ENCODE data around the gene BMI1. TPM values are rescaled to one million over a fixed set of nuclear protein-coding genes. Genes with fewer than 3 reads are reported as not detected.
A peak's percentile ranks its signal among the peaks of the same experiment; 100 is the strongest.

BMI1 gene
- total and polyA plus RNA-seq, 2 donors (not counting 1 experiment from before 2014, with no cell fraction given): 30.6 to 41.6 TPM

- Histone ChIP-seq H3K9ac (ENCODE audit: insufficient read depth, low read length) (no peak overlapping the region), H3K4me3 (replicated peaks in 1 of 4; ENCODE audit: control extremely low read depth in 1 of 4, insufficient read depth in 1 of 4, low read depth in 3 of 4, low read length in 4 of 4) (no peak overlapping the region), H3K36me3 (ENCODE audit: control insufficient read depth, insufficient read depth, low read length) (no peaks in the 10 kb centered on the region), H4K20me1 (ENCODE audit: control insufficient read depth, extremely low read depth, insufficient read depth, low read length) (no peaks in the 10 kb centered on the region), H3K9me3 (ENCODE audit: control insufficient read depth, insufficient read depth, low read depth, low read length) (no peaks in the 10 kb centered on the region), H3K4me2 (ENCODE audit: extremely low read depth, insufficient read depth, low read length) (no peak overlapping the region), H3K27ac (ENCODE audit: insufficient read depth, low read length) (no peak overlapping the region), H3K4me1 (ENCODE audit: control insufficient read depth, extremely low read depth, insufficient read depth, low read length) (peaks cover 2% of the 10 kb centered on the region), H3K79me2 (ENCODE audit: control insufficient read depth, insufficient read depth, low read length) (no peaks in the 10 kb centered on the region), H2AFZ (ENCODE audit: low read length) (no peak overlapping the region), H3K27me3 (ENCODE audit: control insufficient read depth, insufficient read depth, low read length) (no peaks in the 10 kb centered on the region)
- TF ChIP-seq CTCF (conservative IDR thresholded peaks at IDR 0.05 in 1 of 2, IDR thresholded peaks at IDR 0.05 in 1 of 2; ENCODE audit: low read depth in 1 of 2, low read length in 2 of 2) (no peak), EZH2 (IDR thresholded peaks at IDR 0.05; ENCODE audit: low read length, missing control alignments) (no peak)
- DNase-seq (ENCODE audit: low read depth in 2 of 2): no peak
These were observed 10.0 kb upstream of the BMI1 start for GRCh38 chr10:22310928-22311327.

- Histone ChIP-seq H3K27me3 (ENCODE audit: control insufficient read depth, insufficient read depth, low read length) (no peaks in the 10 kb centered on the region), H4K20me1 (ENCODE audit: control insufficient read depth, extremely low read depth, insufficient read depth, low read length) (no peaks in the 10 kb centered on the region), H3K9ac (ENCODE audit: insufficient read depth, low read length) (no peak overlapping the region), H3K4me3 (replicated peaks in 1 of 4; ENCODE audit: control extremely low read depth in 1 of 4, insufficient read depth in 1 of 4, low read depth in 3 of 4, low read length in 4 of 4) (peak overlapping the region in 1 of 4 experiments; percentile 94), H3K9me3 (ENCODE audit: control insufficient read depth, insufficient read depth, low read depth, low read length) (no peaks in the 10 kb centered on the region), H3K4me1 (ENCODE audit: control insufficient read depth, extremely low read depth, insufficient read depth, low read length) (no peaks in the 10 kb centered on the region), H2AFZ (ENCODE audit: low read length) (no peak overlapping the region), H3K79me2 (ENCODE audit: control insufficient read depth, insufficient read depth, low read length) (peaks cover 3% of the 10 kb centered on the region), H3K27ac (ENCODE audit: insufficient read depth, low read length) (no peak overlapping the region), H3K36me3 (ENCODE audit: control insufficient read depth, insufficient read depth, low read length) (no peaks in the 10 kb centered on the region), H3K4me2 (ENCODE audit: extremely low read depth, insufficient read depth, low read length) (no peak overlapping the region)
- no peak for TF ChIP-seq EZH2 (IDR thresholded peaks at IDR 0.05; ENCODE audit: low read length, missing control alignments)
- TF ChIP-seq CTCF (conservative IDR thresholded peaks at IDR 0.05 in 1 of 2, IDR thresholded peaks at IDR 0.05 in 1 of 2; ENCODE audit: low read depth in 1 of 2, low read length in 2 of 2): no peak
- DNase-seq (ENCODE audit: low read depth in 2 of 2): no peak
These were observed 6.0 kb upstream of the BMI1 start for GRCh38 chr10:22314852-22315251.

- TF ChIP-seq CTCF (conservative IDR thresholded peaks at IDR 0.05 in 1 of 2, IDR thresholded peaks at IDR 0.05 in 1 of 2; ENCODE audit: low read depth in 1 of 2, low read length in 2 of 2): no peak
- no peak for TF ChIP-seq EZH2 (IDR thresholded peaks at IDR 0.05; ENCODE audit: low read length, missing control alignments)
- H3K36me3 ChIP-seq (ENCODE audit: control insufficient read depth, insufficient read depth, low read length): no peaks in the 10 kb centered on the region
- H4K20me1 ChIP-seq (ENCODE audit: control insufficient read depth, extremely low read depth, insufficient read depth, low read length): no peaks in the 10 kb centered on the region
- H3K27me3 ChIP-seq (ENCODE audit: control insufficient read depth, insufficient read depth, low read length): no peaks in the 10 kb centered on the region
- peak overlapping the region; percentile 88 for H3K4me2 ChIP-seq (ENCODE audit: extremely low read depth, insufficient read depth, low read length)
- H3K9me3 ChIP-seq (ENCODE audit: control insufficient read depth, insufficient read depth, low read depth, low read length): no peaks in the 10 kb centered on the region
- H2AFZ ChIP-seq (ENCODE audit: low read length): peak overlapping the region; percentile 76
- H3K79me2 ChIP-seq (ENCODE audit: control insufficient read depth, insufficient read depth, low read length): peaks cover 3% of the 10 kb centered on the region
- peak overlapping the region; percentile 79 for H3K9ac ChIP-seq (ENCODE audit: insufficient read depth, low read length)
- H3K27ac ChIP-seq (ENCODE audit: insufficient read depth, low read length): peak overlapping the region; percentile 78
- peak overlapping the region; percentile 71 to 94 (median 76) for H3K4me3 ChIP-seq (replicated peaks in 1 of 4; ENCODE audit: control extremely low read depth in 1 of 4, insufficient read depth in 1 of 4, low read depth in 3 of 4, low read length in 4 of 4)
- DNase-seq (ENCODE audit: low read depth in 2 of 2): no peak
- H3K4me1 ChIP-seq (ENCODE audit: control insufficient read depth, extremely low read depth, insufficient read depth, low read length): no peaks in the 10 kb centered on the region
These were observed 5.2 kb upstream of the BMI1 start for GRCh38 chr10:22315455-22316285.
